Adrenal gland (tissue), 5 donors: ENCODE results near the gene GSE1.

Experiments used
- CTCF ChIP-seq, 6 experiments: fragments of 450-650 bp in 4 of 6; fragments of 200-600 bp in 2 of 6; sonication (generic) in 1 of 6; IDR thresholded peaks; 1 replicate in 5 of 6; 2 replicates in 1 of 6; pipeline versions ENCODE4 v1.5.1 to v1.8.0; 2016 to 2021; ENCODE audit warnings: antibody characterized with exemption in 6 of 6, mild to moderate bottlenecking in 2 of 6, moderate library complexity in 1 of 6
- POLR2A ChIP-seq, 2 donors: fragments of 450-650 bp; IDR thresholded peaks; one replicate each; pipeline ENCODE4 v1.6.1; 2017; ENCODE audit warnings: antibody characterized with exemption in 2 of 2, mild to moderate bottlenecking in 2 of 2, moderate library complexity in 1 of 2
- donor health status: DM: no; HTN: no; CAD: no.

GRCh38 chr16:85621698-85622428 is 8.7 kb downstream of the GSE1 start:
- TF ChIP-seq CTCF (IDR thresholded peaks at IDR 0.05) (no peak), POLR2A (IDR thresholded peaks at IDR 0.05) (no peak)
